ENCODE measurements around the gene SFSWAP. TPM values are rescaled to one million over a fixed set of nuclear protein-coding genes. Genes with fewer than 3 reads are reported as not detected.
A peak's percentile ranks its signal among the peaks of the same experiment; 100 is the strongest.
"Not testable (repeated sequence)": the region's sequence is repeated elsewhere in the genome, so short reads cannot be mapped to it uniquely, and the experiment has no call there.

SFSWAP gene
- total RNA-seq, 1 donor from 2014 or later = 15.9 TPM

GRCh38 chr12:131701705-131702572 is 9.0 kb upstream of the SFSWAP start:
- no peak for DNase-seq (ENCODE audit: low read depth in 2 of 2)

- no peak for DNase-seq (ENCODE audit: low read depth in 2 of 2)
These were observed 8.4 kb upstream of the SFSWAP start for GRCh38 chr12:131702573-131702877.

DNA sequence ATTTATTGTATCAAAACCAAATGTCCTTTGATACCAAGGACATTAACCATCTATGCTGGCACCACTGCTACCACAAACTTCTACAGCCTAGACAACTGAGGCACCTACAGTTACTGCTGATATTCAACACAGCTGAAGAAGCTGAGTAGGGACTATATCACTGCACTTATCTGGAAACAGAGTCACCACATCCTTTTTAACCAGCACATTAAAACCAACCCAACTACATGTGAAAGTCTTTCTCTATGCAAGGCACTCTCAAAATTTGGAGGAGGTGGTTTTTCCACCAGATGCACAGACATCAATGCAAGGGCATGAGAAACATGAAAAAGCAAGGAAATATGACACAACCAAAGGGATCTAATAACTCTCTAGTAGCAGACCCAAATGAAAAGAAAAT is 7.7 kb upstream of the SFSWAP start:
- no peak for DNase-seq (ENCODE audit: low read depth in 2 of 2)

DNA sequence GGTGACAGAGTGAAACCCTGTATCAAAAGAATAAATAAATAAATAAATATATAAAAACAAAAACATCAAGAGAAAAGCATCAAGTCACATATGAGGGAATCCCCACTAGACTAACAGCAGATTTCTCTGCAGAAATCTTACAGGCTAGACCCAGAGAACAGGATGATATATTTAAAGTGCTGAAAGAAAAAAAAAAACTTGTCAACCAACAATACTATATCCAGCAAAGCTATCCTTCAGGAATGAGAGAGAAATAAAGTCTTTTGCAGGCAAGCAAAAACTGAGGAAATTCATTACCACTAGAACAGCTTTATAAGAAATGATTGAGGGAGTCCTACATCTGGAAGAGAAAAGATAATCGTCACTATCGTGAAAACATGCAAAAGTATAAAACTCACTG is 6.4 kb upstream of the SFSWAP start:
- DNase-seq (ENCODE audit: low read depth in 2 of 2) = no peak

GRCh38 chr12:131706709-131707108 is 4.2 kb upstream of the SFSWAP start:
- DNase-seq (ENCODE audit: low read depth in 2 of 2) = not testable (repeated sequence)

DNA sequence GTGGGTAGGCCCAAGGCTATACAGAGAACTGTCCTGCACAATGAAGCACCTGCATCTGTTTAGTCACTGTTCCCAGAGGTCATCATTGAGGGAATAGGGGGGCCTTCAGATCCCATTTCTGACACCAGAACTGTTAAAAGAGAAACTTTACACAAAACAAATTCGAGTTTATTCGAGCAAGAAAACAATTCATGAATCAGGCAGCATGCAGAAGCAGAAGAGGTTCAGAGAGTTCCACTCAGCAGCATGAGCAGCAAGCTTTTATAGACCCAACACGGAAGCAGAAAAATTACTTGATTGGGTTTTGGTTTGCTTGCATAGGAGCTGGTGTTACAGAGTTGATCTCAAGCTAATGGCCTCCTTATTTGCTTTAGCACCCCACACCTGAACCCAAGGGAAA is 1.7 kb upstream of the SFSWAP start:
- DNase-seq (ENCODE audit: low read depth in 2 of 2) = no peak

GRCh38 chr12:131711551-131712205 is 788 bp downstream of the SFSWAP start:
- peak; percentile 20 to 26 for DNase-seq (ENCODE audit: low read depth in 2 of 2)

DNA sequence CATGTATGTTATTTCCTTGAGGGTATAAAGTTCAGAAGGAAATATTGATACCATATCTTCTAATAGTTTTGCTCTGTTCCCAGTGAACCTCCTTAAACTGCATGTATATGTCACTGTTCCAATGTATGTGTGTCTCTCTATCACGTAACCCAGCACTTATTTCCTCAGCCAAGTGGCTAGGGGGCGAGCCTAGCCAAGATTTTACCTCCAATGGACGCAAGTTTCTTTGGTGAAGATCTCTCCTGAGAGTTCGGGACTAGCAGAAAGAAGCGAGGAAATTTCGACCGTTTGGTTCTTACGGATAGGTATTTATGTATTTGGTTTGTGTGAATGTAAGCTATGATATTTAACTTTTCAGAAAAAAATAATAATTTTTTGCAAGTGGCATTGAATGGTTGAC is 2.5 kb downstream of the SFSWAP start:
- DNase-seq (ENCODE audit: low read depth in 2 of 2) = no peak

DNA sequence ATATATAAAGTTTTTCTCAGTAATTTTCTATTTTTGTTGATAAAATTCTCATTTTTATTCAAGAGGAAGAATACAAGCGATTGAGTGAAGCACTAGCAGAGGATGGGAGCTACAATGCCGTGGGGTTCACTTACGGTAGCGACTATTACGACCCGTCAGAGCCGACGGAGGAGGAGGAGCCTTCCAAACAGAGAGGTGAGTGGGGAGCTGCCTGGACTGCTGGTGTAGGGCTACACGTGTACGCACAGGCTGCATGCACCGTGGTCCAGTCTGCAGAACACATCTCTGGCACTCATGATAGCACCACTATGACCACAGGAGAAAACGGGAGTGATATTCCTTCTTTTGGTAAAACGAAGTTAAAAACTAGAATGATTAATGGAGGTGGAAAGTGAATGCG is 3.9 kb downstream of the SFSWAP start:
- DNase-seq (ENCODE audit: low read depth in 2 of 2) = no peak

- DNase-seq (ENCODE audit: low read depth in 2 of 2) = no peak
These were observed 5.4 kb downstream of the SFSWAP start for GRCh38 chr12:131716282-131716681.

GRCh38 chr12:131720241-131720640 is 9.4 kb downstream of the SFSWAP start:
- no peak for DNase-seq (ENCODE audit: low read depth in 2 of 2)

- no peak for DNase-seq (ENCODE audit: low read depth in 2 of 2)
These were observed 10.0 kb downstream of the SFSWAP start for GRCh38 chr12:131720921-131721320.

DNA sequence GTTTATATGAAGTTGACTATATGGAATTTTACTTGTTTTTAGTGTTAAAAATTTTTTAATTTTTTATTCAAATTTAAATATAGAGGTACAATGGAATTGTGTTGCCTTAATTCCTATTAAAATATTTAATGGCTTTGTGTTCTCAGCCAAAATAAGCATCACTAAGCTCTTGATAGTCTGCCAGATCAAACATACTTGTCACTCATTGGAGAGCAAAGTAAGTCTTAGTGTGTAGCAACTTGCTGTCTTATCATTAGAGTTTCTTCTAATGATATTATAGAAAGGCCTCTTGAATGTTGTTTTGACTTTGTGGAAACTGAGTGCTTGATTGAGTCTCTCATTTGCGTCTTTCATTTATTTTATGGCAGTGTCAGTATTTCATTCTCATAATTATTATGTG is 10.7 kb downstream of the SFSWAP start:
- no peak for DNase-seq (ENCODE audit: low read depth in 2 of 2)

- no peak for DNase-seq (ENCODE audit: low read depth in 2 of 2)
These were observed 12.6 kb downstream of the SFSWAP start for GRCh38 chr12:131723532-131723931.

DNA sequence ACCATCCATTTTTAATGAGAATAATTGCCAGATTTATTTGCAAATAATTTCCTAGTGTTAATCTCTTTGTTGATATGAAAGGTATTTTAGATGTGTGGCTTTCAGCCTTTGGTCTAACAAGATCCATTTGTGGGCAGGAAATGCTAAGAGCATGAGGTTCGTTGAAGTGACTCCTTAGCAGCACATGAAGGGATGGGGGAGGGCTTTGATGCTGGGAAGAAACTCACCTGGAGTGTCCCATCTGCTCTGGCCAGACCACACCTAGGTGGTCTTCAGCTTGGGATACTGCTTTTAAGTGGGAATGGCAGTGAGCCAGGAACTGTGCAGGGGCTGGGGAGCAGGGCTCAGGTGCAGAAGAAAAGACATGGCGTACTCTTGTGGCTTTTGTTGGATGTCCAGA is 13.6 kb downstream of the SFSWAP start:
- DNase-seq (ENCODE audit: low read depth in 2 of 2) = no peak

DNA sequence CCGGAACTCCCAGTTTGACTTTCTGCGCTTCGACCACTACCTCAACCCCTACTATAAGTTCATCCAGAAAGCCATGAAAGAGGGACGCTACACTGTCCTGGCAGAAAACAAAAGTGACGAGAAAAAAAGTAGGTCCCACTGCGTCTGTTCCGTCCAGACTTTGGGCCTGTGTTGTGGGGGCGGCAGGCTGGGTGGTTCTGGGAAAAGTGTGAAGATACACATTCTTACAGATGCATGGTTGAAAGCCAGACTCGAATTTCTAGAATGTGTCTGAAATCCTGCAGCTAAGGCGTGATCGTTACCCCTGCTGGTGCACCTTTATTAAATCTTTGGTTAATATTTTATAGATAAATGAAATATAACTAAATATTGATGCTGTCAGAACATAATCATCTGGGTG is 14.6 kb downstream of the SFSWAP start:
- DNase-seq (ENCODE audit: low read depth in 2 of 2) = no peak

GRCh38 chr12:131728720-131729119 is 17.8 kb downstream of the SFSWAP start:
- DNase-seq (ENCODE audit: low read depth in 2 of 2) = no peak

- no peak for DNase-seq (ENCODE audit: low read depth in 2 of 2)
These were observed 18.5 kb downstream of the SFSWAP start for GRCh38 chr12:131729254-131729955.

DNA sequence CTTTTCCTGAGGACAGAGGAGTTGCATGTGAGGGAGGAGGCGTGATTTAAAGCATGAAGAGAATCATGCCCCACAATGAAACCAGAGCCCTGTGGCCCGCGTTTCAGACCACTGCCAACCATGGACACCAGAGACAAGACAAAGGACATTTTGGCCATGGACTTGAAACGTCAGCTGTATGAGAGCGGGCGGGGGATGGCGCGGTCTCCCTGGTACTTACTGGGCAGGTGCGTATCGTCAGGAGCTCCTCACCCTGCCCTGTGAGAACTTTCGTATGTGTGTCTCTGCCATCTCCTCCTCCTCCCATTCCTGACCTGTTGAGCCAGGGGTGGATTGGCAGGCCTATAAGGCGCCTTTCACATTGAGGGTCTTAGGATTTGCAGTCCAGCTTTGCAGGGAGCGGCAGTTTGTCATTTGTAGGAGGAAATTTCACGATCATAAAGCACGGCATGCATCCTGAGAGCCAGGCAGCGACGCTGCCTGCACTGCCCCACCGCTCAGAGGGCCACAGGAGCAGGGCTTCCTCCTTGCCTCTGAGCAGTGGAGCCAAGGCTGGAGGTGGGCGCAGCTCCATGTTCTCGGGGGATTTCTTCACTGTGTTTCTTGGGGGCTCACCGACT is 22.2 kb downstream of the SFSWAP start:
- no peak for DNase-seq (ENCODE audit: low read depth in 2 of 2)

- DNase-seq (ENCODE audit: low read depth in 2 of 2) = no peak
These were observed 23.0 kb downstream of the SFSWAP start for GRCh38 chr12:131733874-131734273.

- DNase-seq (ENCODE audit: low read depth in 2 of 2) = no peak
These were observed 23.7 kb downstream of the SFSWAP start for GRCh38 chr12:131734336-131735152.

- no peak for DNase-seq (ENCODE audit: low read depth in 2 of 2)
These were observed 24.2 kb downstream of the SFSWAP start for GRCh38 chr12:131735153-131735456.
